Measurements from ENCODE around the gene AP3B2.

AP3B2 gene

DNA sequence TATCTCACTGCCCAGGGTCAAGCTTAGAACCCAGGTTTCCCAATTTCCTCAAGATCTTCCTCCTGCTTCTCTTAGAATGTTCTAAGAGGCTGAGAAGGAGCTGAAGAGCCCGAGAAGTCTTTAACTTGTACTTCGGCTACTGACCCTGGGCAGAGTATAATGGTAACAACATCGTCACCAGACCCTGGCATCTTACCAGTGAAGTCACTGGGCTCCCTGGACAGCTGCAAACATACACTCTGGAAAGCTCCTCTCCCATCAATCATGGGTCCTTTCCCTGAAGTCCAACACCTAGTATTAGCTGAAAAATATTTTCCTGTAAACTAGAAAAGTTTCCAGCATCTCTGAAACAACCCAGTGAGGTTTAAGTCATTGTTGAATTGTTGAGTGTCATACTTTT, 85.2 kb downstream of the AP3B2 start:
- Histone ChIP-seq H3K9me3 (ENCODE audit: low read length) (no peaks in the 10 kb centered on the region), H3K9ac (ENCODE audit: low read length) (no peak overlapping the region), H3K4me1 (ENCODE audit: insufficient read depth, low read length) (no peaks in the 10 kb centered on the region), H3K27ac (ENCODE audit: low read depth, low read length) (no peak overlapping the region), H3K36me3 (ENCODE audit: insufficient read depth, low read length) (no peaks in the 10 kb centered on the region), H3K4me3 (ENCODE audit: low read depth in 1 of 2, low read length in 2 of 2) (no peak overlapping the region), H3K27me3 (ENCODE audit: control insufficient read depth in 1 of 2, insufficient read depth in 2 of 2, low read length in 2 of 2) (no peaks in the 10 kb centered on the region)

DNA sequence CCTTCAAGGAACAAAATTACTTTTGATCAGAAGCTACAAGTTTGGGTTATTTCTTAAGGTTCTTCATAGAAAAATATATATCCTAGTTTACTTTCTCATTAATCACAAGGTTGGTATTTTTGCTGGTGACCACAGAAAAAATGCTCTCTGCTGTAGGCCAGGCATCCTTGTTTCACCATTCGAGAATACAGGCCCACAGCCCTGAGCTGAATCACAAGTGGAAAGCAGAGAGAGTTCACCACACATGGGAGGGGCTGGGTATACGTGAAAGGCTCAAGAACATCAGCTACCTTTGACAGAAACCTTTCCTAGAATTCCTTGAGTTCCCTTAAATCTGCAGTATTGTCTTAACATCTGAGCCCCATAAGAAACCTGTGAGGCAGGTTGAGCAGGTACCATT, 85.7 kb downstream of the AP3B2 start:
- no peaks in the 10 kb centered on the region for H3K36me3 ChIP-seq (ENCODE audit: insufficient read depth, low read length)
- H3K4me1 ChIP-seq (ENCODE audit: insufficient read depth, low read length): no peaks in the 10 kb centered on the region
- H3K9me3 ChIP-seq (ENCODE audit: low read length): no peaks in the 10 kb centered on the region
- H3K9ac ChIP-seq (ENCODE audit: low read length): no peak overlapping the region
- H3K27ac ChIP-seq (ENCODE audit: low read depth, low read length): no peak overlapping the region
- H3K4me3 ChIP-seq (ENCODE audit: low read depth in 1 of 2, low read length in 2 of 2): no peak overlapping the region
- H3K27me3 ChIP-seq (ENCODE audit: control insufficient read depth in 1 of 2, insufficient read depth in 2 of 2, low read length in 2 of 2): no peaks in the 10 kb centered on the region

DNA sequence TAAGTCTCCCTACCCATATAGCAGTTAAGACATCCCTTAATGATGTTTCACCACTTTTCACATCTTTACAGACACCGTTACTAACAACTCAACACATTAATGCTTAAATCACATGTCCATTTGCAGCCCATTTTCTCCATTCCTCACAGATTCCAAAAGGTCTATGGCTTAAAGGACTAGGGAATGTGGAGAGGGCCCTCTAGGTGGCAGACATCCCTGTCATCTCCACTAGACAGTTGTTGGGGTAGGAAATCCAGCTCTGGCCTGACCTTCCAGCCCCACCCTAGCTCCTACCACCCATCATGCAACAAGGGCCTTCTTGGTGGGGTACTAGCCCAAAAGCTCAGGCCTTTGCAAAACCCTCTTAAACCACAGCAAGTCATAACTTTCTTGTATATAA, 87.7 kb downstream of the AP3B2 start:
- no peaks in the 10 kb centered on the region for H3K4me1 ChIP-seq (ENCODE audit: insufficient read depth, low read length)
- no peaks in the 10 kb centered on the region for H3K36me3 ChIP-seq (ENCODE audit: insufficient read depth, low read length)
- no peaks in the 10 kb centered on the region for H3K27me3 ChIP-seq (ENCODE audit: control insufficient read depth in 1 of 2, insufficient read depth in 2 of 2, low read length in 2 of 2)
- H3K9me3 ChIP-seq (ENCODE audit: low read length): no peaks in the 10 kb centered on the region
- no peak overlapping the region for H3K27ac ChIP-seq (ENCODE audit: low read depth, low read length)
- no peak overlapping the region for H3K9ac ChIP-seq (ENCODE audit: low read length)
- H3K4me3 ChIP-seq (ENCODE audit: low read depth in 1 of 2, low read length in 2 of 2): no peak overlapping the region

DNA sequence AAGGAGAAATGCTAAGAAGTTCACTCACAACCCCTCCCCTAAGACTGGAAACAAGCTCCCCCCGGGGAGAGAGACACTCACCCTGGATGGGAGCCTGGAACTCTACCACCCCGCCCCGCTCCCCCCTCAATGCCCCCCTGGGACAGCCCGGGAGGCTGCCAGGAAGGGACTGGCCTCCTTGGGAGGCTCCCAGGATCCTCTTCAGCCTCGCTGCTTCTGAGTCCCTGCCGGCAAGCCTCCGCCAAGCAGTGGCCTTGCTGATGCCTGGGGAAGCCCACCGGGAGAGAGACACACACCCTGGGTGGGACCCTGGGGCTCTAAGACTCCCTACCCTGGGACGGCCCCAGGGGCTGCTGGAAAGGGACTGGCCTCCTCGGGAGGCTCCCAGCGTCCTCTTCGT, 95.9 kb downstream of the AP3B2 start:
- no peak overlapping the region for H3K27ac ChIP-seq (ENCODE audit: low read depth, low read length)
- H3K9ac ChIP-seq (ENCODE audit: low read length): no peak overlapping the region
- no peak overlapping the region for H3K4me3 ChIP-seq (ENCODE audit: low read depth in 1 of 2, low read length in 2 of 2)
- no peaks in the 10 kb centered on the region for H3K4me1 ChIP-seq (ENCODE audit: insufficient read depth, low read length)
- H3K36me3 ChIP-seq (ENCODE audit: insufficient read depth, low read length): no peaks in the 10 kb centered on the region
- no peaks in the 10 kb centered on the region for H3K27me3 ChIP-seq (ENCODE audit: control insufficient read depth in 1 of 2, insufficient read depth in 2 of 2, low read length in 2 of 2)
- no peaks in the 10 kb centered on the region for H3K9me3 ChIP-seq (ENCODE audit: low read length)

DNA sequence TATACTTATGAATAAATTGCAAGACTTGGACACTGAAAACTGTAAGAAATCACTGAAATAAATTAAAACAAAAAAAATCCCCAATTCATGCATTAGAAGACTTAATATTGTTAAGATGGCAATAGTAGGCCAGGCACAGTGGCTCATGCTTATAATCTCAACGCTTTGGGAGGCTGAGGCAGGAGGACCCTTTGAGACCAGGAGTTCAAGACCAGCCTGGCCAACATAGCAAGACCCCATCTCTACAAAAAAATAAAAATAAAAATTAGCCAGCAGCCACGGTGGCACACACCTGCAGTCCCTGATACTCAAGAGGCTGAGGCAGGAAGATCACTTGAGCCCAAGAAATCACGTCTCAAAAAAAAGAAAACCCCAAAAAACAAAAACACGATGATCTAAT, 98.3 kb downstream of the AP3B2 start:
- no peaks in the 10 kb centered on the region for H3K36me3 ChIP-seq (ENCODE audit: insufficient read depth, low read length)
- H3K27me3 ChIP-seq (ENCODE audit: control insufficient read depth in 1 of 2, insufficient read depth in 2 of 2, low read length in 2 of 2): no peaks in the 10 kb centered on the region
- no peak overlapping the region for H3K4me3 ChIP-seq (ENCODE audit: low read depth in 1 of 2, low read length in 2 of 2)
- no peaks in the 10 kb centered on the region for H3K4me1 ChIP-seq (ENCODE audit: insufficient read depth, low read length)
- no peaks in the 10 kb centered on the region for H3K9me3 ChIP-seq (ENCODE audit: low read length)
- H3K27ac ChIP-seq (ENCODE audit: low read depth, low read length): no peak overlapping the region
- H3K9ac ChIP-seq (ENCODE audit: low read length): no peak overlapping the region

Data from muscle layer of colon (tissue), 2 donors.